ENCODE measurements around the gene ADAP1. TPM values are rescaled to one million over a fixed set of nuclear protein-coding genes. Genes with fewer than 3 reads are reported as not detected.

ADAP1 gene
- polyA plus RNA-seq, 1 donor (not counting 4 experiments of a cell fraction or from before 2014, with no cell fraction given): 4.3 TPM

DNA sequence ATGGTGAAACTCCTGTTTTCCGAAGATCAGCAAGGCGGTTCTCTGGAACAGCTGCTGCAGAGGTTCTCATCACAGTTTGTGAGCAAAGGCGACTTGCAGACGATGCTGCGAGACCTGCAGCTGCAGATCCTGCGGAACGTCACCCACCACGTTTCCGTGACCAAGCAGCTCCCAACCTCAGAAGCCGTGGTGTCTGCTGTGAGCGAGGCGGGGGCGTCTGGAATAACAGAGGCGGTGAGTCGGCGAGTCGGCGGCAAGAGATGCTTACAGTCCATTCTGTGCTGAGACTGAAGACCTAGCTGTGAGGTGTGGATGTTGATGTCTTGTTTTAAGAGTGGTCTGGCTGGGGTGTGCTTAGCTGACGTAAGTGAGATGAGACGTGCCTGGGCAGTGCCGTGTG is 94.3 kb downstream of the ADAP1 start:
- Histone ChIP-seq H3K9me3 (ENCODE audit: control insufficient read depth, low read depth, low read length) (no peaks in the 10 kb centered on the region), H3K27ac (ENCODE audit: control insufficient read depth, insufficient read depth, low read length) (no peak overlapping the region), H3K4me1 (ENCODE audit: control insufficient read depth, extremely low read depth, insufficient read depth, low read length) (no peaks in the 10 kb centered on the region), H3K27me3 (ENCODE audit: control insufficient read depth, extremely low read depth, insufficient read depth, low read length) (no peaks in the 10 kb centered on the region), H3K79me2 (ENCODE audit: control insufficient read depth, insufficient read depth, low read length) (no peaks in the 10 kb centered on the region), H3K4me2 (ENCODE audit: control insufficient read depth, extremely low read depth, insufficient read depth, low read depth, low read length) (no peak overlapping the region), H3K9ac (ENCODE audit: control insufficient read depth, extremely low read depth, insufficient read depth, low read length) (no peak overlapping the region), H3K4me3 (ENCODE audit: control insufficient read depth in 2 of 3, extremely low read depth in 1 of 3, insufficient read depth in 2 of 3, low read depth in 1 of 3, low read length in 3 of 3) (no peak overlapping the region), H3K9me1 (ENCODE audit: control insufficient read depth, extremely low read depth, insufficient read depth, low read length) (no peaks in the 10 kb centered on the region), H4K20me1 (ENCODE audit: control insufficient read depth, extremely low read depth, insufficient read depth, low read length) (no peaks in the 10 kb centered on the region), H2AFZ (ENCODE audit: control insufficient read depth, low read length) (no peak overlapping the region), H3K36me3 (ENCODE audit: control insufficient read depth in 2 of 2, extremely low read depth in 1 of 2, insufficient read depth in 2 of 2, low read length in 2 of 2) (peaks cover 37 to 38% of the 10 kb centered on the region in 2 experiments)
- TF ChIP-seq, protein P1, sequence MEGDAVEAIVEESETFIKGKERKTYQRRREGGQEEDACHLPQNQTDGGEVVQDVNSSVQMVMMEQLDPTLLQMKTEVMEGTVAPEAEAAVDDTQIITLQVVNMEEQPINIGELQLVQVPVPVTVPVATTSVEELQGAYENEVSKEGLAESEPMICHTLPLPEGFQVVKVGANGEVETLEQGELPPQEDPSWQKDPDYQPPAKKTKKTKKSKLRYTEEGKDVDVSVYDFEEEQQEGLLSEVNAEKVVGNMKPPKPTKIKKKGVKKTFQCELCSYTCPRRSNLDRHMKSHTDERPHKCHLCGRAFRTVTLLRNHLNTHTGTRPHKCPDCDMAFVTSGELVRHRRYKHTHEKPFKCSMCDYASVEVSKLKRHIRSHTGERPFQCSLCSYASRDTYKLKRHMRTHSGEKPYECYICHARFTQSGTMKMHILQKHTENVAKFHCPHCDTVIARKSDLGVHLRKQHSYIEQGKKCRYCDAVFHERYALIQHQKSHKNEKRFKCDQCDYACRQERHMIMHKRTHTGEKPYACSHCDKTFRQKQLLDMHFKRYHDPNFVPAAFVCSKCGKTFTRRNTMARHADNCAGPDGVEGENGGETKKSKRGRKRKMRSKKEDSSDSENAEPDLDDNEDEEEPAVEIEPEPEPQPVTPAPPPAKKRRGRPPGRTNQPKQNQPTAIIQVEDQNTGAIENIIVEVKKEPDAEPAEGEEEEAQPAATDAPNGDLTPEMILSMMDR (optimal IDR thresholded peaks at IDR 0.05 in 1 of 3, IDR thresholded peaks at IDR 0.05 in 1 of 3, conservative IDR thresholded peaks at IDR 0.05 in 1 of 3; ENCODE audit: extremely low read depth in 1 of 3, insufficient read depth in 2 of 3, low read length in 3 of 3): no peak
- TF ChIP-seq EZH2 (IDR thresholded peaks at IDR 0.05; ENCODE audit: low read length): no peak
- FAIRE-seq (no peak), DNase-seq (ENCODE audit: low read depth, low spot score) (no peak)
- dilution Hi-C loops (cut with MboI; ENCODE audit: extremely low pct_ligation_motif_present, low sequenced_read_pairs): no loop called here

DNA sequence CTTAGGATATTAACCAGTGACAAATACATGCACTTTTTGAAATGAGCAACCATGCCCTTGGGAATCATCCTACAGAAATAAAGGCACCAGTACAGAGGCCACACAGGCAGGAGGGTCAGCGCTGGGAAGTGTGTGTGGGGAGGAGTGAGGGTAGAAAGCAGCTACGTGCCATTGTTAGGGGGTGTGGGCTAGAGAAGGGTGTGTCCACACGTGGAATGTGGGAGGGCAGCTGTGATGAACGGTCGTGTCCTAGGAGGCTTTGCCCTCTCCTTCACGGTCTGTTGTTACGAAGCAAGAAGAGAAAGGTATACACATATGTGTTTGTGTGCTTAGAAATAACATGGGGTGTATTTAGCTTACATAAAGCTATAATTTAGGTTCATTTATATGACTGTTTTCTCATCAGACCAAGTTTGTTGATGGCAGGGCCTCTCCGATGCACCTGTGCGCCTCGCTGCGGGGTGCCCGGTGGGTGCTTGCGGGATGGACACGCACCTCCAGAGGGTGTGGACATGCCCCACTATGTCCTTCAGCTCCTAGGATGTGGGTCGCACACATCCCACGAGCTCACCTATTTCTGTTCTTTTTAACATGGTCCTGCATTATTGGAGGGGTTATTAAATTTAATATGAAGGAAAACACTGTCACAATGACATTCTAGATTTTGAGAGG is 95.0 kb downstream of the ADAP1 start:
- no peak for FAIRE-seq
- TF ChIP-seq, protein P1 (optimal IDR thresholded peaks at IDR 0.05 in 1 of 3, IDR thresholded peaks at IDR 0.05 in 1 of 3, conservative IDR thresholded peaks at IDR 0.05 in 1 of 3; ENCODE audit: extremely low read depth in 1 of 3, insufficient read depth in 2 of 3, low read length in 3 of 3): no peak
- no peak for TF ChIP-seq EZH2 (IDR thresholded peaks at IDR 0.05; ENCODE audit: low read length)
- peaks cover 37 to 41% of the 10 kb centered on the region in 2 experiments for H3K36me3 ChIP-seq (ENCODE audit: control insufficient read depth in 2 of 2, extremely low read depth in 1 of 2, insufficient read depth in 2 of 2, low read length in 2 of 2)

More for the DNA sequence above, 95.0 kb downstream of the ADAP1 start:
- Histone ChIP-seq H4K20me1 (ENCODE audit: control insufficient read depth, extremely low read depth, insufficient read depth, low read length) (no peaks in the 10 kb centered on the region), H2AFZ (ENCODE audit: control insufficient read depth, low read length) (no peak overlapping the region), H3K9ac (ENCODE audit: control insufficient read depth, extremely low read depth, insufficient read depth, low read length) (no peak overlapping the region), H3K79me2 (ENCODE audit: control insufficient read depth, insufficient read depth, low read length) (no peaks in the 10 kb centered on the region), H3K4me2 (ENCODE audit: control insufficient read depth, extremely low read depth, insufficient read depth, low read depth, low read length) (no peak overlapping the region), H3K27me3 (ENCODE audit: control insufficient read depth, extremely low read depth, insufficient read depth, low read length) (no peaks in the 10 kb centered on the region), H3K4me1 (ENCODE audit: control insufficient read depth, extremely low read depth, insufficient read depth, low read length) (no peaks in the 10 kb centered on the region), H3K9me1 (ENCODE audit: control insufficient read depth, extremely low read depth, insufficient read depth, low read length) (no peaks in the 10 kb centered on the region), H3K27ac (ENCODE audit: control insufficient read depth, insufficient read depth, low read length) (no peak overlapping the region), H3K9me3 (ENCODE audit: control insufficient read depth, low read depth, low read length) (no peaks in the 10 kb centered on the region), H3K4me3 (ENCODE audit: control insufficient read depth in 2 of 3, extremely low read depth in 1 of 3, insufficient read depth in 2 of 3, low read depth in 1 of 3, low read length in 3 of 3) (no peak overlapping the region)
- no peak for DNase-seq (ENCODE audit: low read depth, low spot score)
- dilution Hi-C loops (cut with MboI; ENCODE audit: extremely low pct_ligation_motif_present, low sequenced_read_pairs): no loop called here

All from keratinocyte (primary cell).